GM04504 (cell line): ENCODE data around the gene HOXC4.

Source experiments
- DNase-seq: peaks from one replicate; pipeline ENCODE4 v3.0.0-alpha.2; 2012; ENCODE audit warnings: low read depth

Gene HOXC4

GRCh38 chr12:54029529-54030441, 23.9 kb upstream of the HOXC4 start:
- DNase-seq = no peak

DNA sequence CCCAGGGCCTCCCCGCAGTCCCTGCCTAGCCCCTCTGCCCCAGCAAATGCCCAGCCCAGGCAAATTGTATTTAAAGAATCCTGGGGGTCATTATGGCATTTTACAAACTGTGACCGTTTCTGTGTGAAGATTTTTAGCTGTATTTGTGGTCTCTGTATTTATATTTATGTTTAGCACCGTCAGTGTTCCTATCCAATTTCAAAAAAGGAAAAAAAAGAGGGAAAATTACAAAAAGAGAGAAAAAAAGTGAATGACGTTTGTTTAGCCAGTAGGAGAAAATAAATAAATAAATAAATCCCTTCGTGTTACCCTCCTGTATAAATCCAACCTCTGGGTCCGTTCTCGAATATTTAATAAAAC, 23.2 kb upstream of the HOXC4 start:
- no peak for DNase-seq

DNA sequence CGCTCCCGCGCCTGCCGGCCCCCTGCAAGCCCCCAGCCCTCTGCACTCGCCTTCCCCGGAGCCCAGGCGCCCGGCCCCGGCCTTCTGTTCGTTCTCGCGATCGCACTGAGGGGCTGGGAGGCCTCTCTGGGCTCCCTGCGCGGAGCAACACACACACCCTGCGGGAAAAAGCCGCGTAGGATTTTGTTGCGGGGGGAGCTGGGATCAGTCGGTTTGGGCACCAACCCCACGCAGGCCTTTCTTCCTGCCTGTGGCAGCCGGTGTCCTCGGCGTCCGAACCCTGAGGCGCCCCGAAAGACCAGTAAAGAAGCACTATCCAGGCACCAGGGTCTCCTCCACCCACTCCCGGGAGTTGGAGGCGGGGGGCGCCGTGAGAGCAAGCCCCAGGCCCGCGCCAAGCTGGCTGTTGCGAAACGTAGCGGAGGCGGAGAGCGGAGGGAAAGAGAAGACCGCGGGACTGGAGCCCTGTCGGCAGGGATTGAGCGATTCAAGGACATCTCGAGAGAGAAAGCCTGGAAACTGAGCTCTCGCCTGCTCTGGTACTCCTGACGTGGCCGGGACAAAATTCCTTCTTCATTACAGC, 22.7 kb upstream of the HOXC4 start:
- DNase-seq = no peak

DNA sequence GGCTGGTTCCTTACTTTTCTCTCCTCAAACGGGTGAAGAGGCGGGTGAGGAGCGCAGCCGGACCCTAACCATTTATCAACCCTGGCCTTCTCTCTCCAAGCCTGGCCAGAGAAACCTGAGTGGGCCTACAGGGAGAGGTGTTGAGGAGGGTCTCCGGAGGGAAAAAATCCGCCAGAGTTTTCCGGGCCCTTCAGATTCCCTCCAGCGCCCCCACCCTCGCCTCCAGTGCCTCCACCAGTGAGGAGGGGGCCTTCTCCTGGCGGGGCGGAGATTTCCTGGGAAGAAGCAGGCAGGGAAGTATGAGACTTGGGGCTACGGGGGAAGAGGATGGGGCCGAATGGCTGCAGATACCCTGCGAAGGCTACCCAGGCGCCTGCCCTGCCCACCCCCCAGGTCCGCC, 22.2 kb upstream of the HOXC4 start:
- DNase-seq = no peak

DNA sequence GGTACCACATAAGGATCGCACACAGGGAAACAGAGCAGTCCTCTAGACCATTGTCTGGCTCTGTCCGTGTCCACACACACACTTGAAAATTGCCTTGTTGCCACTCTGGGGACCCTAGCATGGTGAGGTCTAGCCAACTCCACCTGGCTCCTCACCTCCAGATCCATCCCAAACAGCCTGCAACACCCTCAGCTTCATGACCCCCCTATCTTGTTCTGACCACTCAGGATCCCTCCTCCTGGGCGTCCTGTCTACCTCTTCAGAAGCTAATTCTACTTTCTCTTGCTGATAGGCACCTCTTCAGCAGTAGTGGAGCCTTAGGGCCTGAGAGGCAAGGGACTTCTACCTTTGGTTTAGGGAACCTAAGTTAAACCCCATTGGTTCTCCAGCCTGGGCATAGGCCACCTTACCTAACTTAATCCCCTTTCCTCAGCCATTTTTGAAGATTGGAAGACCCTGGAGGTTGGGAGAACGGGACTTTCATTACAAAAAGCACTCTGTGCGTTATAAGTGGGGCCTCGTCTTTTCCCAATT, 21.5 kb upstream of the HOXC4 start:
- DNase-seq = no peak

GRCh38 chr12:54032627-54033100, 21.0 kb upstream of the HOXC4 start, which contains the start of gene HOXC5:
HOXC5 (plus strand) TSS chr12:54033050; CDS start chr12:54033123, 73 bp downstream.
- DNase-seq = no peak

DNA sequence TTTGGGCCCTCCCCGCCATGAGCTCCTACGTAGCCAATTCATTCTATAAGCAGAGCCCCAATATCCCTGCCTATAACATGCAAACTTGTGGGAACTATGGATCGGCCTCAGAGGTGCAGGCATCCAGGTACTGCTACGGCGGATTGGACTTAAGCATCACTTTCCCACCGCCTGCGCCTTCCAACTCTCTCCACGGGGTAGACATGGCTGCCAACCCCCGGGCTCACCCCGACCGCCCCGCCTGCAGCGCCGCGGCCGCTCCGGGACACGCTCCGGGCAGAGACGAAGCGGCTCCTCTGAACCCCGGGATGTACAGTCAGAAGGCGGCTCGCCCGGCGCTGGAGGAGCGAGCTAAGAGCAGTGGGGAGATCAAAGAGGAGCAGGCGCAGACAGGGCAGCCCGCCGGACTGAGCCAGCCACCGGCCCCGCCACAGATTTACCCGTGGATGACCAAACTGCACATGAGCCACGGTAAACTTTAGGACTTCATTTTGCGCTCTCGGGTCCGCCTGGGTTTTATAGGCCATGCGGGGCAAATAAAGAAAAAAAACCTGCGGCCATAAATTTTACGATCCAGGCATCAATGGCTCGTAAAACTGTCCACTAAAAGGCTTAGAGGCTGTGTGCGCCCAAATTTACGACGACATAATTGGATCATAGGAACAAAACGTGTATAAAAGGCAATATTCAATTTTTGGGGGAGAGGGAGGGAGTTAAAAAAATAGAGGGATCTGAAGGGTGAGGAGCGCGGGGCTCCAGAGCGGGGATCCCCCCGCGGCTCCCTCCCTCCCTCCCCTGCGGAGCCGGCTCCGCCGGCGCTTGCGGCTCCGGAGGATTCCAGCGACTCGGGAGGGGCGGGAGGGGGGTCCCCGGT, 20.3 kb upstream of the HOXC4 start:
- DNase-seq = peak; percentile 87

GRCh38 chr12:54033980-54034784, 19.5 kb upstream of the HOXC4 start:
- DNase-seq = no peak

- DNase-seq = no peak
Observed at GRCh38 chr12:54034785-54035310, 18.8 kb upstream of the HOXC4 start.

- no peak for DNase-seq
Observed at GRCh38 chr12:54035568-54036264, 17.9 kb upstream of the HOXC4 start.

- DNase-seq = no peak
Observed at GRCh38 chr12:54036620-54037359, 16.8 kb upstream of the HOXC4 start.

- no peak for DNase-seq
Observed at GRCh38 chr12:54037360-54038283, 16.0 kb upstream of the HOXC4 start.

- DNase-seq = no peak
Observed at GRCh38 chr12:54038284-54038870, 15.3 kb upstream of the HOXC4 start.

GRCh38 chr12:54038871-54039414, 14.7 kb upstream of the HOXC4 start:
- no peak for DNase-seq

- DNase-seq = no peak
Observed at GRCh38 chr12:54039417-54040147, 14.1 kb upstream of the HOXC4 start.

DNA sequence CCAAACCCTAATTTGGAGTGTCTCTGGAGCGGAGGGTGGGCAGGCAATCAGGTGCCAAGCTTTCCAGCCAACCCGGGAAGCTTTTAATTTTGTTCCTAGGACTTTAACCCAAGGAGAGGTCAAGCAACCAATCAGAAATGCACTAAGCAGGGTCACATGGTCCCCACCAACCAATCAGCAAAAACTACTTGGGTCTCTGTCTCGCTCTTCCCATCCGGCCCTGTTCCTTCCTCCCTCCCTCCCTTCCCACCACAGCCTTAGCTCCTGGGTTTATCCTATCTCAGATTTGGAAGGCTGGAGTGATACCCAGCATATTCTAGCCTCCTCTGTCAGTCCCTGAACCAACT, 13.5 kb upstream of the HOXC4 start:
- DNase-seq = no peak

- no peak for DNase-seq
Observed at GRCh38 chr12:54040648-54041047, 13.0 kb upstream of the HOXC4 start.
